ENCODE data around the gene CEMP1.

DNA sequence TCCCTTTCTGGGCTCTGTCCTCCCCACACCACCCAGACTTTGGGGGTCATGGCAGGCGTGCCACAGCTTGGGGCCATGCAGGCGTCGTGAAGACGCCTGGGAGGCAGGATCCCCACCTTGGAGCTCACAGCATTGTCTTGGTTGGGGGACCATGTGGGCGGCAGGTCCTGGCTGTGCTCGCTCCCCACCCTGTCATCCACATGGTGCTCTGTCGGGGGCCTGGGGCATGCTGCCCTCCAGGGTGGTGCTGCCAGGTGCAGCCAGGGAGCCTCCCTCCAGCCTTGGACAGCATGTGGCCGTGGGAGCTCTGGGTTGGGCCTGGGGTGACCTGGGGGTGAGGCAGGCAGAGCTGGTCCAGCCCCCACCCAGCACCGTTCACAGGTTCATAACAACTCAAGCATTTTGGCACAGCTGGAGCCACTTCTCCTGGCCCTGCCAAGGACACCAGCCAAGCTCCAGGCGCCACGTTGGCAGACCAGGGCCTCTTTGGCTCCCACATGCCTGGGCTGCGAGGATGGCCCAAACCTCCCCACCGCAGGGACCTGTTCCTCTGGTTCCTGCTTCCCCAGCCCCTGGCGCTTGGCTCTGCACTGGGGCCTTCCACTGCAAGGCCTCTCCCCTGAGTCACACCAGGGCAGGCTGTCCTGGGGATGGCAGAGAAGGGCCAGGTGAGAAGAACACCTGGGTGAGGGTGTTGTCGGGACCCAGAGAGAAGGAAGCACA is 32.5 kb downstream of the CEMP1 start:
- no peak for TF ChIP-seq SPI1 (IDR thresholded peaks at IDR 0.05; ENCODE audit: borderline replicate concordance, insufficient read depth, low read depth, low read length)
- TF ChIP-seq ZNF274 (IDR thresholded peaks at IDR 0.05; ENCODE audit: insufficient read depth, insufficient read length), result no peak
- no peak for TF ChIP-seq SMC3 (IDR thresholded peaks at IDR 0.05; ENCODE audit: borderline replicate concordance, low read length)
- TF ChIP-seq CTCF (IDR thresholded peaks at IDR 0.05 in 2 of 3, conservative IDR thresholded peaks at IDR 0.05 in 1 of 3; ENCODE audit: control insufficient read depth in 2 of 3, extremely low read depth in 1 of 3, insufficient read depth in 1 of 3, low read depth in 3 of 3, low read length in 3 of 3), result no peak
